ENCODE measurements around the gene MAGI1. TPM values are rescaled to one million over a fixed set of nuclear protein-coding genes. Genes with fewer than 3 reads are reported as not detected.

Gene MAGI1
- total and polyA plus RNA-seq, 12 donors = 5.7 to 58.2 (median 37.7) TPM

DNA sequence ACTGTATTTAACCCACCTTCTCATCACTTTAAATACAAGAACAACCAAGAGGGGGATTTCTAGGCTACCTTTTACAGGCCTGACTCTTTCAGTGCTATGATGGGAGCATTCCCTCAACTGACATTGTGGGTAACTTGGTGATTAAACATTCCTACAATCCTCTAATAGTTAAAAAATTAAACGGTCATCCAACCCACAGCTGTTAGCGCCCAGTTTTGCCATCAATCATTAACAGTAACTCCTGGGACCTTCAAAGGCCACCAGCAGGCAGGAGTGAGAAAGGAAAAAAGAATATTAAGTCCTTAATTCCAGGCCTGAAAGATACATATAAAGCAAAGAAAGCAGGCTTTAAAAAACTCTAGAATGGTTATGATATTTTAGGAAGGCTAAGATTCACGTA is 512.1 kb downstream of the MAGI1 start:
- ATAC-seq (no peak), DNase-seq (no peak)
- H3K36me3 ChIP-seq = no peaks in the 10 kb centered on the region
- TF ChIP-seq, protein P1, sequence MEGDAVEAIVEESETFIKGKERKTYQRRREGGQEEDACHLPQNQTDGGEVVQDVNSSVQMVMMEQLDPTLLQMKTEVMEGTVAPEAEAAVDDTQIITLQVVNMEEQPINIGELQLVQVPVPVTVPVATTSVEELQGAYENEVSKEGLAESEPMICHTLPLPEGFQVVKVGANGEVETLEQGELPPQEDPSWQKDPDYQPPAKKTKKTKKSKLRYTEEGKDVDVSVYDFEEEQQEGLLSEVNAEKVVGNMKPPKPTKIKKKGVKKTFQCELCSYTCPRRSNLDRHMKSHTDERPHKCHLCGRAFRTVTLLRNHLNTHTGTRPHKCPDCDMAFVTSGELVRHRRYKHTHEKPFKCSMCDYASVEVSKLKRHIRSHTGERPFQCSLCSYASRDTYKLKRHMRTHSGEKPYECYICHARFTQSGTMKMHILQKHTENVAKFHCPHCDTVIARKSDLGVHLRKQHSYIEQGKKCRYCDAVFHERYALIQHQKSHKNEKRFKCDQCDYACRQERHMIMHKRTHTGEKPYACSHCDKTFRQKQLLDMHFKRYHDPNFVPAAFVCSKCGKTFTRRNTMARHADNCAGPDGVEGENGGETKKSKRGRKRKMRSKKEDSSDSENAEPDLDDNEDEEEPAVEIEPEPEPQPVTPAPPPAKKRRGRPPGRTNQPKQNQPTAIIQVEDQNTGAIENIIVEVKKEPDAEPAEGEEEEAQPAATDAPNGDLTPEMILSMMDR (IDR thresholded peaks at IDR 0.05) = no peak
- peaks cover 0 to 39% (median 23%) of the 10 kb centered on the region in 9 donors for H3K4me1 ChIP-seq
- no peaks in the 10 kb centered on the region for H3K27me3 ChIP-seq
- intact Hi-C loops (cut with DNase I) = no loop called here
- no peak overlapping the region for H3K4me3 ChIP-seq
- 87 to 91% methylated on average over 3 of the region's 3 CpGs for WGBS, 2 donors
- H3K9me3 ChIP-seq = no peaks in the 10 kb centered on the region
- H3K27ac ChIP-seq = no peak overlapping the region

DNA sequence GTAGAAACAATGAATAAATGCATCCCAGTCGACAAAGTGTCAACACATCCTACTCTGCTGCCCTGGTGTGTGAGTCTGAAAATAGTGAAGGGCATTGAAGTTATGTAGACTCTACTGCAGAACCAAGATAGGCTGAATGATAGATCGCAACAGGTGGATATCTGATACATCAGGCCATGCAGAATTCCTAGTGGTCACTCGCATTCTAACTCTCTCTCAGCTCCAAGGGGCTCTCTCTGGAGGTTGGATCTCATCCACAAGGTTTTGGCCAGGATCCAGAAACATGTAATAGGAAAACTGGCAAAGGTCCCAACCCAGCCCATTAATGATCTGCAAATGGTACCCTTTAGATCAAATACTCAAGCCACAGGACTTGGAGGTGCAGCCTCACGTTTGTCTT is 514.1 kb downstream of the MAGI1 start:
- intact Hi-C loops (cut with DNase I) = no loop called here
- no peaks in the 10 kb centered on the region for H3K27me3 ChIP-seq
- TF ChIP-seq, protein P1 (IDR thresholded peaks at IDR 0.05) = no peak
- H3K4me3 ChIP-seq = no peak overlapping the region
- peak in 1 of 8 donors; percentile 27 for ATAC-seq
- no peak overlapping the region for H3K27ac ChIP-seq
- peaks cover 0 to 37% (median 21%) of the 10 kb centered on the region in 9 donors for H3K4me1 ChIP-seq
- 49 to 62% methylated on average over 4 of the region's 4 CpGs for WGBS, 2 donors
- DNase-seq = no peak
- H3K36me3 ChIP-seq = no peaks in the 10 kb centered on the region
- H3K9me3 ChIP-seq = no peaks in the 10 kb centered on the region

DNA sequence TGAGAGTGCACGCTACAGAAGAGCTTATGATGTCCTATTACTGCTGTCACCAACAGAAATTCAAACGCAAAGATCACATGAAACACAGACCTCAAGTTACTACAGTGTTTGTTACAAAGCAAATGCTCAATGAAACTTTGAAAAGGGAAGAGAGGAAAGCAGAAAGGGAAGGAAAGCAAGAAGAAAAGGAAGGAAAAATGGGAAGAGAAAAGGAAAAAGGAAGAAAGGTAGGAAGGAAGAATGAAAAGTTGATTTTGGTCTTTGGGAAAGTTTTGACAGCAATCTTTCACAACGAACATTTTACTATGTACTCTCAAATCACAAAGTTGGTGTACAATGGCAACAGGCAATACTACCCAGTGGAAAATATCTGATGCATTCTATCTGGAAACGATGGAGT is 514.8 kb downstream of the MAGI1 start:
- intact Hi-C loops (cut with DNase I) = no loop called here

DNA sequence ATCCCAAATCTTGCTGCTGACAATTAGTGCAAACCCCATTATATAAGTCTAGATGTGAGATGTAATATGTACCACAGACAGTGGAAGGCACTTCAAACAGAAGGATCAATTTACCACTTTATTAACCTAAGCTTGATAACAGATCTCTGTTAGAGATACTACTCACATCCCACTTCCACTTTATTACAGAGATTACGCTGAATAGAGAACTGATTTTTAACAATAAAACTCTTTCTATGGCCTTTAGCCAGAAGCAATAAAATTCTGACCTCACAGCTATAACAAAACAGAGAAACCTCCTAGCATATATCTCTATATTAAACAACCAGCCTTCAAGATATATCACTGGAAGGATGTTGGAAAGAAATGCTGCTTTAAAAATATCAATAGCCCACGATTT is 517.7 kb downstream of the MAGI1 start:
- no peak for DNase-seq
- intact Hi-C loops (cut with DNase I) = no loop called here

More for the DNA sequence above, 514.8 kb downstream of the MAGI1 start:
- WGBS, 2 donors = 74 to 77% methylated on average over 4 of the region's 4 CpGs
- TF ChIP-seq, protein P1 (IDR thresholded peaks at IDR 0.05) = no peak
- DNase-seq (no peak), ATAC-seq (no peak)
- no peak overlapping the region for H3K4me3 ChIP-seq
- H3K4me1 ChIP-seq = peaks cover 0 to 37% (median 20%) of the 10 kb centered on the region in 9 donors
- no peaks in the 10 kb centered on the region for H3K36me3 ChIP-seq
- H3K27me3 ChIP-seq = no peaks in the 10 kb centered on the region
- H3K9me3 ChIP-seq = no peaks in the 10 kb centered on the region
- no peak overlapping the region for H3K27ac ChIP-seq

More for the DNA sequence above, 517.7 kb downstream of the MAGI1 start:
- Histone ChIP-seq H3K4me3 (no peak overlapping the region), H3K27ac (no peak overlapping the region), H3K4me1 (peaks cover 0 to 37% (median 18%) of the 10 kb centered on the region in 9 donors), H3K36me3 (no peaks in the 10 kb centered on the region), H3K27me3 (no peaks in the 10 kb centered on the region), H3K9me3 (peaks cover 0 to 5% (median 0%) of the 10 kb centered on the region in 11 donors)
- no peak for ATAC-seq
- TF ChIP-seq, protein P1 (IDR thresholded peaks at IDR 0.05) = no peak
- 80 to 83% methylated on average over 2 of the region's 2 CpGs for WGBS, 2 donors
